ENCODE results near the gene HOXD10.

HOXD10 gene

GRCh38 chr2:176105078-176105729, 11.4 kb upstream of the HOXD10 start:
- H3K36me3 ChIP-seq (ENCODE audit: low read depth): peaks cover 13% of the 10 kb centered on the region
- H3K9me3 ChIP-seq (ENCODE audit: severe bottlenecking): no peaks in the 10 kb centered on the region
- H3K27me3 ChIP-seq (ENCODE audit: insufficient read depth, poor library complexity, severe bottlenecking): no peaks in the 10 kb centered on the region
- peak; percentile 14 for ATAC-seq (ENCODE audit: low read depth)
- no peak for TF ChIP-seq CTCF (IDR thresholded peaks at IDR 0.05; ENCODE audit: poor library complexity, severe bottlenecking)
- no peak for DNase-seq (ENCODE audit: low spot score)
- H3K27ac ChIP-seq (ENCODE audit: poor library complexity, severe bottlenecking): peak overlapping the region; percentile 95
- no peaks in the 10 kb centered on the region for H3K4me1 ChIP-seq (ENCODE audit: insufficient read depth, poor library complexity, severe bottlenecking)
- H3K4me3 ChIP-seq (ENCODE audit: severe bottlenecking): peak overlapping the region; percentile 56

DNA sequence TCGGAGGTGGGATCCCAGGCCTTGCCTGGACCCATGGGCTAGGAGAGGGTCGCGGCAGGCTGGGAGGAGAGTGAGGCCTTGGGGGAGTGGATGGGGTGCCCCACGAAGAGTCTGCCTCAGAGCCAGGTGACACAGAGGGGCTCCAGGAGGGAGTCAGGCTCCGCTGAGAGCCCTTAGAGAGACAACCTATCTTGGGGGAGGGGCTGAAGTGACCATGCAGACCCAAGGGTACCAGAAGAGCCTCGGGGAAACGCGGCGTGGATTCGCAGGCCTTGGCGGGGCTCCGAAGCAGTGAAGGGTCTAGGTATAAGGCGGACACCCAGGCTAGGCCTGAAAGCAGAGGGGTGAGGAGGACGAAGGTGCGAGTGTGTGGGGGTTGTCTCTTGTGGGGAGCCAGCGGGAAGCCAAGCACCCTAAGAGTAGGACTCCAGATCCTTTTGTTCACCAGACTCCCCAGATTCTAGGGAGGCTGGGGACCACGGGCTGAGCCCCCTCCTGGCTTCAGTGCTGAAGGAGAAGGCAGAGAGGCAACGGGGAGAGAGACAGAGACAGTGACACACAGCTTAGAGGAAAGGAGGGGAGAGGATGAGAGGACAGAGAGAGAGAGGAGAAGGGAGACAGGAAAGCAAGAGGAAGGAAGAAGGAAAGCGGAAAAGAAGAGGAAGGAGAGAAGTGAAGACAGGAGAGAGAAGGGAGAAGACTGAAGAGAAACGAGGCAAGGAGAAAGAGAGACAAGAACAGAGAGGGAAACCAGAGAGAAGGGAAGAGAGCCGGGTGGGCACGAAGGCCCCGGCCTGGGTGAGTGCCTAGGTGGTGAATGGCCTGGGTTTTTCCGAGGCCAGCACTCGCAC, 10.6 kb upstream of the HOXD10 start:
- no peak; the same call in 2 of the 3 replicates for ATAC-seq (ENCODE audit: low read depth)
- H3K4me3 ChIP-seq (ENCODE audit: severe bottlenecking): peak overlapping the region; percentile 56
- no peak for DNase-seq (ENCODE audit: low spot score)

GRCh38 chr2:176106581-176107539, 9.7 kb upstream of the HOXD10 start, which contains the start of gene HOXD11:
TSS of gene HOXD11 (plus strand) at chr2:176107280. CDS start at chr2:176107356, 76 bp downstream.
- ATAC-seq (ENCODE audit: low read depth) (peak; percentile 57), DNase-seq (ENCODE audit: low spot score) (peak; percentile 94)
- peak within 1 kb of the TSS; percentile 56 for H3K4me3 ChIP-seq (ENCODE audit: severe bottlenecking)
- H3K27me3 ChIP-seq (ENCODE audit: insufficient read depth, poor library complexity, severe bottlenecking): no peaks in the 10 kb centered on the region
- no peaks in the 10 kb centered on the region for H3K9me3 ChIP-seq (ENCODE audit: severe bottlenecking)
- no peak for TF ChIP-seq CTCF (IDR thresholded peaks at IDR 0.05; ENCODE audit: poor library complexity, severe bottlenecking)
- H3K36me3 ChIP-seq (ENCODE audit: low read depth): peaks cover 25% of the 10 kb centered on the region
- H3K27ac ChIP-seq (ENCODE audit: poor library complexity, severe bottlenecking): peak within 1 kb of the TSS; percentile 95
- H3K4me1 ChIP-seq (ENCODE audit: insufficient read depth, poor library complexity, severe bottlenecking): no peaks in the 10 kb centered on the region

More for the DNA sequence above, 10.6 kb upstream of the HOXD10 start:
- H3K27me3 ChIP-seq (ENCODE audit: insufficient read depth, poor library complexity, severe bottlenecking): no peaks in the 10 kb centered on the region
- H3K36me3 ChIP-seq (ENCODE audit: low read depth): peaks cover 21% of the 10 kb centered on the region
- peak overlapping the region; percentile 95 for H3K27ac ChIP-seq (ENCODE audit: poor library complexity, severe bottlenecking)
- no peak for TF ChIP-seq CTCF (IDR thresholded peaks at IDR 0.05; ENCODE audit: poor library complexity, severe bottlenecking)
- H3K4me1 ChIP-seq (ENCODE audit: insufficient read depth, poor library complexity, severe bottlenecking): no peaks in the 10 kb centered on the region
- H3K9me3 ChIP-seq (ENCODE audit: severe bottlenecking): no peaks in the 10 kb centered on the region

DNA sequence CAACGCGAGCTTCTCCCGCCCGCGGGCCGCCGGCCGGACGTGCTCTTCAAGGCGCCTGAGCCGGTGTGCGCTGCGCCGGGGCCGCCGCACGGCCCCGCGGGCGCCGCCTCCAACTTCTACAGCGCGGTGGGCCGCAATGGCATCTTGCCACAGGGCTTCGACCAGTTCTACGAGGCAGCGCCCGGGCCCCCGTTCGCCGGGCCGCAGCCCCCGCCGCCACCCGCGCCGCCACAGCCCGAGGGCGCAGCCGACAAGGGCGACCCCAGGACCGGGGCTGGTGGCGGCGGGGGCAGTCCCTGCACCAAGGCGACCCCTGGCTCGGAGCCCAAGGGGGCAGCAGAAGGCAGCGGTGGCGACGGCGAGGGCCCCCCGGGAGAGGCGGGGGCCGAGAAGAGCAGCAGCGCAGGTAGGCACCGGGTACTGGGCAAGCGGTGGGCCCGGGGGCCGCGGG, 8.8 kb upstream of the HOXD10 start:
- Histone ChIP-seq H3K9me3 (ENCODE audit: severe bottlenecking) (no peaks in the 10 kb centered on the region), H3K27me3 (ENCODE audit: insufficient read depth, poor library complexity, severe bottlenecking) (no peaks in the 10 kb centered on the region), H3K36me3 (ENCODE audit: low read depth) (peaks cover 25% of the 10 kb centered on the region), H3K4me1 (ENCODE audit: insufficient read depth, poor library complexity, severe bottlenecking) (no peaks in the 10 kb centered on the region), H3K27ac (ENCODE audit: poor library complexity, severe bottlenecking) (peak overlapping the region; percentile 95), H3K4me3 (ENCODE audit: severe bottlenecking) (peak overlapping the region; percentile 56)
- DNase-seq (ENCODE audit: low spot score) (no peak), ATAC-seq (ENCODE audit: low read depth) (no peak)
- TF ChIP-seq CTCF (IDR thresholded peaks at IDR 0.05; ENCODE audit: poor library complexity, severe bottlenecking): no peak

Data from RWPE2 (cell line).